Right forelimb (tissue), 1 donor: ENCODE results near the gene BEAN1.
"Not testable (repeated sequence)": the region's sequence is repeated elsewhere in the genome, so short reads cannot be mapped to it uniquely, and the experiment has no call there.

Source experiments
- DNase-seq: peaks from one replicate; pipeline ENCODE4 v3.0.0-alpha.2; 2018

Gene BEAN1

DNA sequence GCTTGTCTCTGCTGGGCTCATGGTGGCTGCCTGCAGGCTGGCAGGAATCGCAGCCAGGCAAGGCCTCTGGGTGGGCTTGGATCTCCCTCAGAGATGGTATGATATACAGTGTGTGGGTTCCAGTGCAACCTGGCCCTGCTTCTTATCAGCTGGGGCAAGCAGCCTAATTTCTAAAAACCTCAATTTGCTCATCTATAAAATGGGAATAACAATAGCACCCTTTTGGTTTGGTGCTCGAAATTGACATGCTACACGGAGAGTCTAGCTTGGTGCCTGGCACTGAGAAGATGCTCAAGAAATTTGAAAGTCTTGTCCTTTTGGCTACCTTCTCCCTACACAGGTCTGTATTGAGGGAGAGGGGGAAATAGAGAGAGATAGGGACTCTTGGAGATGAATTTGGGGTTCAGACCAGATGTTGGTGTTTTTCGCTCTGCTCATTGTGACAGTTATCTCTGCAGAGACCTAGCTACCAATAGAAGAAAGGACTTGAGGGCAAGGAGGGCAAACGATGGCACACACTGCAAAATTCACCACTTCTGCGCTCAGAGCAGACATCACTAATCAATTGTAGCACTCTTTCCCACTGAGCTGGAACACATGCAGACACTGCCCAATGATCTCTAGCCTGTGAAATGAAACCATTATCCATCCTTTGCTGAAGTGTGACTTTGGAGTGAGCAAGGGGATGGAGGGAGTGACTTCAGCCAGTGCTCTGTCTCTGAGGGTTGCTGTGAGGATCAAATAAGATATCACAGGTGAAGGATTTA, 15.6 kb downstream of the BEAN1 start:
- no peak for DNase-seq

GRCh38 chr16:66443269-66443652, 16.2 kb downstream of the BEAN1 start:
- DNase-seq, result no peak

- DNase-seq, result no peak
Observed at GRCh38 chr16:66444049-66444481, 17.0 kb downstream of the BEAN1 start.

GRCh38 chr16:66446737-66447136, 19.6 kb downstream of the BEAN1 start:
- DNase-seq, result no peak

DNA sequence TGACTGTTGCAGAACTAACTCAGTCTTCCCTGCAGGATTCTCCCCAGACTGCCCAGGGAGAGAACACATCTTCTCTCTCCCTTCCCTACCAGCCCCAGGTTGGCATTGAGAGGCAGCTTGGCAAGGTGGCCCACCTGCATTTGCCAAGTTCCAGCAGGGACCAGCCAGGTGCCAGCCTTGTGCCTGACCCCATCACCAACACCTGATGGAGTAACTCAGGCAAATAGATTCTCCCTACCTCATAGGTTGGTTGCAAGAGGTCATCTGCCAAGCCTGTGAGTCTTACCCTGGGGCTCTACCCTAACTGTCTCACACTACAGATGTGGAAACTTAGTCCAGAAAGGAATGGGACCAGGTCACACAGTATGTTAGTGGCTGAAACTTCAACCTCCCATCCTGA, 20.4 kb downstream of the BEAN1 start:
- DNase-seq, result no peak

DNA sequence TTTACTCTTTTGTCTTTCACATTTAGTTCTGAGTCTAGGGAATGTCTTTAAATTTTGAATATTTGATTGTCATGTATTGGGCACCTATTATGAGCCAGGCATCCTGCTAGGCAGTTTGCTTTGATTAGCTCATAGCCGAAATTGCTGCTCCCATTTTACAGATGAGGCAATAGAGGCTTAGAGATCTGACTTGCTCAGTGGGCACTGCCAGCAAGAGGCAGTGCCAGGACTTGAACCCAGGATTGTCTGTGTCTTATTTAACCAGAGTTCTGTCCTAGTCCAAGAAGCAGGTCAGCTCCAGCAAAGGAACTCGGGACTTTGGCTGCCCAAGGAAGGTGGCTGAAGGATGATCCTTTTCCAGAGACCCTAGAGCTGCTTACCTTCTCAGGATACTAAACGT, 24.5 kb downstream of the BEAN1 start:
- no peak for DNase-seq

DNA sequence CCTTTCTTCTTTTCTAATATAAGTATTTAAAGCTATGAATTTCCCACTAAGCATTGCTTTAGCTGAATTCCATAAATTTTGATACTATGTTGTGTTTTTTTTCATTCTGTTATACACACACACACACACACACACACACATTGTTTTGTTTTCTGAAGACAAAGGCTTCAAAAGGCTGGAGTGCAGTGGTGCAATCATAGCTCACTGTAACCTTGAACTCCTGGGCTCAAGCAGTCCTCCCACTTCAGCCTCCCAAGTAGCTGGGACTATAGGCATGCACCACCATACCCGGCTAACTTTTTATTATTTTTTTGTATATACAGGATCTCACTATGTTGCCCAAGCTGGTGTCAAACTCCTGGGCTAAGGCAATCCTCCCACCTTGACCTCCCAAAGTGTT, 26.1 kb downstream of the BEAN1 start:
- DNase-seq, result not testable (repeated sequence)

GRCh38 chr16:66454751-66455150, 27.7 kb downstream of the BEAN1 start:
- DNase-seq, result no peak

DNA sequence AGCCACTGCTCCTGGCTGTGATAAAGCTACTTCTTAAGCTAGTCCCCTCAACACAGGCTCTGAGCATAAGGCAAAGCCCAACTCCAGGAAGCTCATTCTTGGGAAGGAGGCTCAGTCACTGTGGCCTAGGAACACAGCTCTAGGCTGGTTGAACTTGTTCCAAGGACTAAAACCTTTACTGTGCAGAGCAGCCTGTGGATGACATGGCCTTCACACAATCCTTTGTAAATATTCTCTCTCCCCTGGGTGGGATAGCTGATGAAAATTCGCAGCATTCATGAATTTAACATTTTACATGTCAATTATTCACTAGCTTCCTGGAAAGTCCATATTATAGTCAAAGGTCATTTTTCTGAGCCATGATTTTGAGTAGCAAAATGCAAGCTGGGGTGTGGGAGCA, 28.9 kb downstream of the BEAN1 start:
- DNase-seq, result no peak

DNA sequence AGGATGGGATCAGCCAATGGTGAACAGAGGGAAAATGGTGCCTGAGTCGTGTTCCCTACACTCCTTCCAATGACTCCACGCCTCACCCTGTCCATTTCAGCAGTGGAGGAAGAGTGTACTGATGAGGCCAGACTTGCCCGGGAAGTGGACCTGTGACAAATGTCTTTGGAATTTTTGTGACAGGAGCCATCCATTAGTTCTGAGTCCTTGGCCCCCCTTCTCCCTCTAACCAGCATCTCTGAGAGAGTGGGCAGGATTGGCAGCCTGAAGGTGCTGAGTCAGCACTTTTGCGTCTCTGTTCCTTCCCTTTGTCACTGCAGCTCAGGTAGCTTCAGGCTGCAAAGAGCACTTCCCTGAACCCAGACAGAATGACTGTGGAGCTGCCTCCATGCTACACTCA, 30.8 kb downstream of the BEAN1 start:
- DNase-seq, result no peak

GRCh38 chr16:66458292-66458691, 31.2 kb downstream of the BEAN1 start:
- DNase-seq, result no peak

DNA sequence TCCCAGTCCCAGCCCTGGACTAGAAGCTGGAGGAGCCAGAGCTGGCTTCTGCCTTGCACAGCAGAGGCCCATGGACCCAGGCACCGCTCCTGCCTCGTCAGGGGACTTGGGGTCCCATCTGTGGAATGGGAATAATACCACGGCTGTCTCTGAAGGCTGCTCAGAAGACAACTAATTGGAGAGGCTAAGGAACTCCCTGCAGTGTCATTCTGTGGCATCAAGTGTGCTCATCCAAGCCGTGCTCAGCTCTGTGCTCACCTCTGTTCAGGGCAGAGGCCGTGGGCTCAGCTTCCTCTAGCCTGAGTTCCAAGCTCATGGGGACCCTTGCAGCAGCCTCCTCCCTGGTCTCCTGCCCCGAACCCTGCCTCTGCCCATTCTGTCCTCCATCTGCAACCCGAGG, 31.8 kb downstream of the BEAN1 start:
- no peak for DNase-seq

- no peak for DNase-seq
Observed at GRCh38 chr16:66459878-66460277, 32.8 kb downstream of the BEAN1 start.

DNA sequence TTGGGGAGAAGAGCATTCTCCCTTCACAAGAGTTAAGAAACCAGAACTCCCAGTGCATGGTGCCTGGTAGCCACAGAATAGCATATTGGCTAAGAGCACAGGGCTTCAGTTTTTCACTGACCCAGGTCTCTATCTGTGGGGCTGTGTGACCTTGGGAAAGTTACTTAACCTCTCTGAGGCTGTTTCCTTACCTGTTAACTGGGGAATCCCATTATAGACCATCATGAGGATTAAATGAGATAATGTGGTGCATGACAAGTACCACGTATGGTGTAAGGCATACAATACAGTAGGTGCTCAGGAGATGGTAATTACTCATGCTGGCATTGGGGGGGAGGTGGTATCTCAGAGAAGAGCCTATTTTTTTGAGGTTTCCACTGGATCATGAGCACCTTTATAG, 33.6 kb downstream of the BEAN1 start:
- DNase-seq, result no peak

DNA sequence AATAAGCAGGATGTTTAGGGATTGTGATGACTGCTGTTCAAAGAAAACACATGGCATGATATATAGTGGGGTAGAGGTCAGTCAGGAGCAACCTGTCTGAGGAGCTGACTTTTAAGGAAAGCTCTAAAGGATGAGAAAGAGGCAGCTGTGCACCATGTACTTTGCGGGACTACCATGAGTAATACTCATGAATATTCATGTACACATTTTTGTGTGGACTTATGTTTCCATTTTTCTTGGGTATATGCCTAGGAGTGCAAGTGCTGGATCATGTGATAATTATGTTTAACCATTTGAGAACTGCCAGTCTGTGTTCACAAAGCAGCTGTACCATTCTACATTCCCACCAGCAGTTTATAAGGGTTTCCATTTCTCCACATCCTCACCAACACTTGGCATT, 35.8 kb downstream of the BEAN1 start:
- no peak for DNase-seq

DNA sequence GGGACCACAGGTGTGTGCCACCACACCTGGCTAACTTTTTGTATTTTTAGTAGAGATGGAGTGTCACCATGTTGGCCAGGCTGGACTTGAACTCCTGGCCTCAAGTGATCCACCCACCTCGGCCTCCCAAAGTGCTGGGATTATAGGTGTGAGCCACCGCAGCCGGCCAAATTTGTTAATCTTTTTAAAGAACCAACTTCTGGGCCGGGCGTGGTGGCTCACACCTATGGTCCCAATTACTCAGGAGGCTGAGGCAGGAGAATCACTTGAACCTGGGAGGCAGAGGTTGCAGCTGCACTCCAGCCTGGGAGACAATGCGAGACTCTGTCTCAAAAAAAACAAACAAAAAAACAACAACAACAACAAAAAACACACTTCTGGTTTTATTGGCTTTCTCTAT, 38.9 kb downstream of the BEAN1 start:
- not testable (repeated sequence) for DNase-seq

DNA sequence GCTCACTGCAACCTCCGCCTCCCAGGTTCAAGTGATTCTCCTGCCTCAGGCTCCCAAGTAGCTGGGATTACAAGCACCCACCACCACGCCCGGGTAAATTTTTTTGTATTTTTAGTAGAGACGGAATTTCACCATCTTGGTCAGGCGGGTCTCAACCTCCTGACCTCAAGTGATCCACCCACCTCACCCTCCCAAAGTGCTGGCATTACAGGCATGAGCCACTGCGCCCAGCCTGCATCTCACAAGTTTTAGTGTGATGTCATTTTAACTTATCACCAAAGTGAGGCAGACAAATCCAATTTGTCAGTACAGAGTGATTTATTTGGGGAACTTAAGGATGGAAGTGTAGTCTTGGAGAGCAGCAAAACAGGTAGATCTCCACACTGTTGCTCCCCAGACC, 39.5 kb downstream of the BEAN1 start:
- DNase-seq, result not testable (repeated sequence)

- DNase-seq, result no peak
Observed at GRCh38 chr16:66467611-66468010, 40.5 kb downstream of the BEAN1 start.

GRCh38 chr16:66468321-66468965, 41.3 kb downstream of the BEAN1 start:
- DNase-seq, result no peak

GRCh38 chr16:66469291-66469946, 42.3 kb downstream of the BEAN1 start:
- DNase-seq, result no peak

- DNase-seq, result no peak
Observed at GRCh38 chr16:66469947-66470546, 43.0 kb downstream of the BEAN1 start.

GRCh38 chr16:66470556-66470955, 43.5 kb downstream of the BEAN1 start:
- no peak for DNase-seq

- DNase-seq, result no peak
Observed at GRCh38 chr16:66471264-66471663, 44.2 kb downstream of the BEAN1 start.
